Measurements from ENCODE around the gene RFWD3.

RFWD3 gene

DNA sequence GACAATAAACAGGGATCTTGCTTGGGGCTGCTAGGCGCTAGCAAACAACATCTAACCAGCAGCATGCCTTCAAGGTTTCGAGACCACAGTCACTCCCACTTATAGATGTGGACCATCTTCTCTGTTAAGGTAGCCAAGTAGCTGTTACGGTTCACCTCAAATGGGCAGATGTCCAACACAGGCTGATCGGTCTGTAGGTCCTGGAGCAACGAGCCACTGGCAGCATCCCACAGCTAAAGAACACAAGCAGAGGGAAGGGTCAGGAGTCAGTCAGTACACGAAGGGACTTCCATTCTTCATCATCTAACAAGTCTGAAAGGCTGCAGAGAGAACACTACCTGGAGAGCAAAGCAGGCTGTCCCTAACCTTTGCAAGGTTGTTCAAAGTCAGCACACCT is 42.8 kb downstream of the RFWD3 start:
- TF ChIP-seq, protein P1, sequence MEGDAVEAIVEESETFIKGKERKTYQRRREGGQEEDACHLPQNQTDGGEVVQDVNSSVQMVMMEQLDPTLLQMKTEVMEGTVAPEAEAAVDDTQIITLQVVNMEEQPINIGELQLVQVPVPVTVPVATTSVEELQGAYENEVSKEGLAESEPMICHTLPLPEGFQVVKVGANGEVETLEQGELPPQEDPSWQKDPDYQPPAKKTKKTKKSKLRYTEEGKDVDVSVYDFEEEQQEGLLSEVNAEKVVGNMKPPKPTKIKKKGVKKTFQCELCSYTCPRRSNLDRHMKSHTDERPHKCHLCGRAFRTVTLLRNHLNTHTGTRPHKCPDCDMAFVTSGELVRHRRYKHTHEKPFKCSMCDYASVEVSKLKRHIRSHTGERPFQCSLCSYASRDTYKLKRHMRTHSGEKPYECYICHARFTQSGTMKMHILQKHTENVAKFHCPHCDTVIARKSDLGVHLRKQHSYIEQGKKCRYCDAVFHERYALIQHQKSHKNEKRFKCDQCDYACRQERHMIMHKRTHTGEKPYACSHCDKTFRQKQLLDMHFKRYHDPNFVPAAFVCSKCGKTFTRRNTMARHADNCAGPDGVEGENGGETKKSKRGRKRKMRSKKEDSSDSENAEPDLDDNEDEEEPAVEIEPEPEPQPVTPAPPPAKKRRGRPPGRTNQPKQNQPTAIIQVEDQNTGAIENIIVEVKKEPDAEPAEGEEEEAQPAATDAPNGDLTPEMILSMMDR (IDR thresholded peaks at IDR 0.05) = no peak

DNA sequence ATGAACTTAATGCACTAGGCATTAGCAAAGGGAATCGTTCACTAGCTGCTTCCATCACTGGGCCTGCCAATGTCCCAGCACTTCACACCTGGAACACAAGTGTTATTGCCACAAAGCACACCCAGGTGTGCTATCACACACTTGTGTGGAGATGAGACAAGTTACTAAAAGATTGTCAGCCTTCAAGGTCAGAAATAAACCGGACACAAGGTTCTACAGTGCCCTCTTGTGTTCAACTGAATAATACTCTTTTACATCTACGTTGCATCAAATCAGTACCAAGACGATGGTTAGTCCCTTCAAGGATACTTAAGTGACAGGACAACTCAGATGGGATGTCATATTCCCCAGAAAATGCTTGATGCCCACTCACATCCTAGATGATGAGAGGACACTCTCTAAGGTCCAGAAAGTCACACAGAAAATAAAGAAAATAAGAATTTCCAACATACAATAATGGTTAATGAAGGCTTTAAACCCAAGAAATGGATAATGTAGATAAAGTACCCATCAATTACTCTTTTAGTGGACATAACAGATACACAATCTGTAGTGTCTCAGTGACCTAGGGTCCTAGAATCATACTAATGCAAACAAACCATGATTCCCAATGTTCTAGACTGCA is 43.4 kb downstream of the RFWD3 start:
- TF ChIP-seq, protein P1 (IDR thresholded peaks at IDR 0.05) = peak; percentile 70; the same call in 1 of the 2 replicates

DNA sequence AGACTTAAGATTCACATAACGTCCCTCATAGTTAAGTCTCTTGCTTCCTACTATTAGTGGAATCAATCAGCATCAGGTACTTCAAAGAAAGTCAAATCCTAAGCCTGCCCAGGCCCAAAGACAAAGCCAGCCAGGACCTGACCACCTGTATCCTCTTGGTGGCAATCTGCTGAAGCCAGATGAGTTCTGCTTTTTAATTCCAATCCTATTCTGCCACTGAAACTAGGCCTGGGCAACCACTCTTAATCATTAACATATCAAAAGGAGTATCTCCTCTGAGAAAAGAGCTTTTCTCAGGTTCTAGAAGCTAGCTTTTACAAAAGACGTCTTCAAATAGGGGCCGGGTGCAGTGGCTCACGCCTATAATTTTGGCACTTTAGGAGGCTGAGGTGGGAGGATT is 44.7 kb downstream of the RFWD3 start:
- TF ChIP-seq, protein P1 (IDR thresholded peaks at IDR 0.05) = no peak

DNA sequence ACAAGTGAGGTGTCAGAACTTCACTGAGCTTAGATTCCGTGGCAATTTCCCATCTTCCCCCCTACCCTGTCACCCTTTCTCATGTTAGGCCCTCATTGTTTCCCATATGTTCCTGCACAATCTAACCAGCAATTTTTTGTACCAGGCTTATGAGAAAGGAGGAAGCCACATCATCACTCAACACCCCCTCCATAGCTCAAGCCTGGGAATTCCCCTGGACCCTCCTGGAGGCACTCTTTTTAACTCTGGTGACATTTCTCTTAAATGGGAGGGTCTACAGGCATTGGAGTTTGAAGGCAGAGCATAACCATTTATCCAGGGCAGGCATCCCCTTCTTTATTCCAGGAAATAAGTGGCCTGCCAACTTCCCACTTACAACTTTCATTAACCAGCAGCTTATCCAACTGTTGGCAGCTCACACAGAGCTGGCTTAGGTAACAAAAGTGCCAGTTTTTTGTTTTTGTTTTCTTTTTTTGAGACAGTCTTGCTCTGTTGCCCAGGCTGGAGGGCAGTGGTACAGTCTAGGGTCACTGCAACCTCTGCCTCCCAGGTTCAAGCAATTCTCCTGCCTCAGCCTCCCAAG is 49.4 kb downstream of the RFWD3 start:
- TF ChIP-seq, protein P1 (IDR thresholded peaks at IDR 0.05) = no peak

DNA sequence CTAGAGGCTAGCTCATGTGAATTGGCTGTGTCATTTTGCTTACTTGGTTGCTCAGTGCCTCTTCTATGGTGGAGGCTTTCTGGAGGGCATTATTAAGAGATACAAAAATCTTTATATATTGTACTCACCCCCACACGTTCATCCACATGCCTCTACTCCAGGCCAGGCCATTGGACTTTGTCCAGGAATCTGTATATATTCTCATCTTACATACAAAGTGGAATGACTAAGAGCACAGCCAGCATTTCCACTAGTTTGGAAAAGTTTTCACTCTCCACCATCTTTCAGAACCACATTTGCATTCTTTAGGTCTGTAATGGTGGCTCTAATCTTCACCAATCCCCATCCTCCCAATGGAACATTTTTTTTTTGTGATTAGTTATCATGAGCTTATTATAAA is 55.0 kb downstream of the RFWD3 start:
- TF ChIP-seq, protein P1 (IDR thresholded peaks at IDR 0.05) = no peak

DNA sequence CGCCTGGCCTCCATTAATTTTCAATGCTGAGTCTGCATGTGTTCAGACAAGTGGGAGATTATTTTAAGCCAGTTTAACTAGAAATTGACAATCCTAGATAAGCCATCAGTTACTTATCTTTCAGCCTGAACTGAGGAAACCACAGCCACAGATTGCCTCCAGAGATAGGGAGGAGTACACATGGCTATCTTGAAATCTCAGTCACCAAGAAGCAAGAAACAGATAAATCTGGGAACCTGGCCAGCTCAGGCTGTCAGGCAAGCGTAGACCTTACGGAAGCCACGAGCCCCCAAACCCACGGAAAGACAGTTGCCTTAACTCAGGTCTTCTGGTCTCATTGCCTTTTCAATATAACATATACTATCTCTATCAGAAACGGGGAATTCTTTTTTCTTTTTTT is 57.7 kb downstream of the RFWD3 start:
- TF ChIP-seq, protein P1 (IDR thresholded peaks at IDR 0.05) = no peak

DNA sequence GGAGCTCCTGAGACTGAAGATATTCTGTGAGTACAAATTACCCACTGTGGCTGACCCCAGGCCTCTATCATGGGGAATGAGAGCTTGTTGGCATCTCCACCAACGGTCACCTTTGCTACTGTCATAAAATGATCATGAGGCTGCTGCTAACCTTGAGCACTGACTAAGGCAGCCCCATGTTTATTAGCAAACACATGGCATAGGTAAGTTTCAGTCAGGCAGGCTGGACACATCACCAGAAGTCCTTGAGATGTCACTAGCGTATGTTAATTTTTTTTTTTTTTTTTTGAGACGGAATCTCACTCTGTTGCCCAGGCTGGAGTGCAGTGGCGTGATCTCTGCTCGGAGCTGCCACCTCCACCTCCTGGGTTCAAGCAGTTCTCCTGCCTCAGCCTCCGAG is 58.3 kb downstream of the RFWD3 start:
- TF ChIP-seq, protein P1 (IDR thresholded peaks at IDR 0.05) = no peak

All from LNCAP (cell line).